HG03045 (cell line): Measurements from ENCODE around the gene TMEM59L.
A peak's percentile ranks its signal among the peaks of the same experiment; 100 is the strongest.
"Not testable (repeated sequence)": the region's sequence is repeated elsewhere in the genome, so short reads cannot be mapped to it uniquely, and the experiment has no call there.

Experiments
- ATAC-seq: cut with Tn5 transposase; IDR thresholded peaks from one replicate; pipeline ENCODE4 v1.9.1; 2021; ENCODE audit warnings: mild to moderate bottlenecking, moderate library complexity; ENCODE audit not compliant: unreplicated experiment

The TMEM59L gene

DNA sequence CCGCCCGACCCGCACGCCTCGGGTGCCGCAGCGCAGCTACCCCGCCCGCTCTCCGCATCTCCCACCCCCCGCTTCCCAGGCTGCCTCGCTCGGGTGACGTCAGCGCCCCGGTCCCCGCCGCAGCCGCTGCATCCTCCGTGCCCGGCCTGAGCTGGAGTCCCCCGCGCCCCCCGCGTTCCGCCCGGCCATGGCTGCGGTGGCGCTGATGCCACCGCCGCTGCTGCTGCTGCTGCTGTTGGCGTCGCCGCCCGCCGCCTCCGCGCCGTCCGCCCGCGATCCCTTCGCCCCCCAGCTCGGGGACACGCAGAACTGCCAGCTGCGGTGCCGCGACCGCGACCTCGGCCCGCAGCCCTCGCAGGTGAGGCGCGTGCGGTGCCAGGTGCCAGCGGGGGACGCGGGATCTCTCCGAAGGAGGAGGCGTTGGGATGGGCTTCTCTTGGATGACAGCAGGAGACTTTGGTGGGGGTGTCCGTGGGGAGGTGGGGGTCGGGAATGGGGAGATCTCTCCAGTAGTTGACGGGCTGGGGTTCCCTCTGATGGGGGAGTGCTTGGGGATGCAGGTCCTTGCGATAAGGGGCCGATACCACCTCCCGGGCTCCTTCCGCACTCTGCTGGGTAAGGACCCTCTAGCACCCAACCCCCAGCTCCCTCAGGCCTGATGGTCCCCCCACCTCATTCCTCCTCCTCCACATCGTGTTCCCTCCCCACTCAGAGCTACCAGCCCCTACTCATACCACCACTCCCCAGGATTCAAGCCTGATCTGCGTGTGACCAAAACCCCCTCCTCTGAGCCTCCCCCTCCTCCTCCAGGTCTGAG is at the start of gene TMEM59L:
Gene TMEM59L (plus strand): TSS at position 99 of the 817 bp plus-strand sequence. CDS start 89 bp downstream, at position 188.
- ATAC-seq: no peak

DNA sequence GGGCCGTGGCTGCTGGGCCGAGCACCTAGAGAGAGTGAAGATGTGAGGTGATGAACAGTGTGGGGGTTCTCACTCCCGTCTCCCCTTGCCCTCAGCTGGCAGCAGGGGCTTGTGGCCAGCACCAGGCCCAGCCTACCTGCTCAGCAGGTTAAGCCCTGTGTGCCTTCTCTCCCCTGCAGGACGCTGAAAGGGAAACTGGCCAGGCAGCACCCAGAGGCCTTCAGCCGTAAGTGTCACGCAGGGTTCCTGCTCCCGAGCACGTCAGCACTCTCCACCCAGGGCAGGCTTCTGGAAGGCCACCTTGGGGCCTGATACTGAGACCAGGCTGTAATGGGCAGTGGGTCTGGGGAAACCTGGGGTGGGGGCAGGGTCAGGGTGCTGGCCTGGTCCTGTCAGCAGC is 45.7 kb upstream of the TMEM59L start:
- no peak for ATAC-seq

DNA sequence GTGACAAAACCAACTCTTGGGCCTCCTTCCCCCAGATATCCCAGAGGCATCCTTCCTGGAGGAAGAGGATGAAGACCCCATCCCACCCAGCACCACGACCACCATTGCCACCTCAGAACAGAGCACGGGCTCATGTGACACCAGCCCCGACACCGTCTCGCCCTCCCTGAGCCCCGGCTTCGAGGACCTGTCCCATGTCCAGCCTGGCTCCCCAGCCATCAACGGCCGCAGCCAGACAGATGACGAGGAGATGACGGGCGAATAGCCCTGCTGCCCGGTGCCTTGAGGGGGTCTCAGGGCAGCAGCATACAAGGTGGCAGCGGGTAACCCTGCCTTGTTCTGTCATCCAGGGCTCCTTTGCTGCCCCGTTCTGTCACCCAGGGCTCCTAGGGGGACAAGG is 44.3 kb upstream of the TMEM59L start:
- ATAC-seq: no peak

DNA sequence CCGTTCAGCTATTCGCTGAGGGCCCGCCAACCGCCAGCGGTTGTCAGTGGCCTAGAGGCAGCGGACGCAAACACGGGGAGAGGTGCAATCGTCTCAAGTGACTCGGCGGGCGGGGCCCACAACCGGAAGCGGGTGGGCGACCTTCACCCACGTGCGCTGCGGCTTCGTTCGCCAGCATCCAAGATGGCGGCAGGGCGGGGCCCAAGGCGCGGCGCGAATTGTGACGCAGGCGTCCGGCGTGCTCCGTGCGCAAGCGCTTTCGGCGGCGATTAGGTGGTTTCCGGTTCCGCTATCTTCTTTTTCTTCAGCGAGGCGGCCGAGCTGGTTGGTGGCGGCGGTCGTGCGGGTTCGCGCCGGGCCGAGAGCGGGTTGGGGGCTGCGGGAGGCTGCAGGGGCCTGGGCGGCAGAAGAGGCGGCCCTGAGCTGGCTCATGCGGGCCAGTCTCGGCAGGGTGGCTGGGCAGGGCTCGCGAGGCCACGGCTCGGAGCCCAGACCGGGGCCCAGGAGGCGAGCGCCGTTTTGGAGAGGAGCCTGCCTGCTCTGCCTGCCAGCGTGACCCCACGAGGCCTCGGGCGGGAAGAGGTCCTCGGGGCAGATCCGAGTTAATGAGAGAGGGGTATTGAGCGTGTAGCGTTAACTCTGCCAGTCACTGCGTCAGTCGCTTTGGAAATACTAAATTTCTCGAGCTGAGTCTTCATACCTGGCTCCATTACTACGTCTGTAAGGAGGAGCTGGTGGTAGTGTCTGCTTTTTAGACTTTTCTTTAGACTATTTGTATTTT is 40.9 kb upstream of the TMEM59L start, which contains the start of gene UBA52:
Gene UBA52 (plus strand): TSS at position 294 of the 781 bp plus-strand sequence. CDS start 1,444 bp downstream, outside the sequence.
- peak; percentile 89 for ATAC-seq

DNA sequence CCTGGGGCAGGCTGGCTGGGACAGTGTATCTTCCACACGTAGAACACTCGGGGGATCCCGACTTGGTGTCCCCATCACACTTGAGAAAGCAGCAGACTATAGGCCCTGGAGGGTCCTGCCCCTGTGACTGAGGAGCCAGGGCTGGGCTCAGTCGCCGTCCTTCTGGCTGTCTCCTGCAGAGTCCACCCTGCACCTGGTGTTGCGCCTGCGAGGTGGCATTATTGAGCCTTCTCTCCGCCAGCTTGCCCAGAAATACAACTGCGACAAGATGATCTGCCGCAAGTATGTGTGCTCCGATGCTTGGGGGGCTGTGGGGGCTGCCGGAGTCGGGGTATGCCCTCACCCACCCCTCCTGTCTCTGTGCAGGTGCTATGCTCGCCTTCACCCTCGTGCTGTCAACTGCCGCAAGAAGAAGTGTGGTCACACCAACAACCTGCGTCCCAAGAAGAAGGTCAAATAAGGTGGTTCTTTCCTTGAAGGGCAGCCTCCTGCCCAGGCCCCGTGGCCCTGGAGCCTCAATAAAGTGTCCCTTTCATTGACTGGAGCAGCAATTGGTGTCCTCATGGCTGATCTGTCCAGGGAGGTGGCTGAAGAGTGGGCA is 37.9 kb upstream of the TMEM59L start:
- ATAC-seq: no peak

DNA sequence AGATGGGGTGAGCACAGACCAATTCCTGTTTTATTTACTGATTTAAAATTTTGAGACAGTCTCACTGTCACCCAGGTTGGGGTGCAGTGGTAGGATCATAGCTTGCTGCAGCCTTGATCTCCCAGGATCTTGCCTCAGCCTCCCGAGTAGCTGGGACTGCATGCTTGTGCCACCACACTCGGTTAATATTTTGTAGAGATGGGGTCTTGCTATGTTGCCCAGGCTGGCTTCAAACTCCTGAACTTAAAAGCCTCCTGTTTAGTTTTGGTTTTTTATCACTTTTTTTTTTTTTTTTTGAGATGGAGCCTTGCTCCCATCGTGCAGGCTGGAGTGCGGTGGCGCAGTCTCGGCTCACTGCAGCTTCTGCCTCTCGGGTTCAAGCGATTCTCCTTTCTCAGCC is 36.3 kb upstream of the TMEM59L start:
- ATAC-seq: no peak

DNA sequence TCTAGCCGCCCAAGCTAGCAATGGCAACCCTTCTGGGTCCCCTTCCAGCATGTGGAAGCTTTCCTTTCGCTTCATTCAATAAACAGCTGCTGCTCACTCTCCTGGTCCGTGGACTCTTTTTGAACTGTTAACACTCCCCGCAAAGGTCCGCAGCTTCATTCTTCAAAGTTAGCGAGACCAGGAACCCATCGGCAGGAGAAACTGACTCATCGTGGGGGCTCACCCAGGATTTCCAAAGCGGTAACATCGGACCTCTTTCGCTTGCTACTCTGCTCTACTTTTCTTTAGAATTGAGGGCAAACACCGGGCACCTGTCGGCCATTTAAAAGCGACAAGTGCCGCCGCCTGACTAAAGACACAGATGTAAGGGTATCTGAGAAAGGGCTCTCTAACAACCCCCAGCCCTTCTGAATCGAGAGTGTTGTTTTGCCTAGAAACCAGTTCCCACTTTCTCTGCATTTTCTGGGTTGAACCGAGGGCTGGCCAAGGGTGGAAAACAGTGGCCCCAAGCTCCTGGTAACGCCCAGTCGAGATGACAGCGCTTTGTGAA is 35.2 kb upstream of the TMEM59L start:
- ATAC-seq: no peak

DNA sequence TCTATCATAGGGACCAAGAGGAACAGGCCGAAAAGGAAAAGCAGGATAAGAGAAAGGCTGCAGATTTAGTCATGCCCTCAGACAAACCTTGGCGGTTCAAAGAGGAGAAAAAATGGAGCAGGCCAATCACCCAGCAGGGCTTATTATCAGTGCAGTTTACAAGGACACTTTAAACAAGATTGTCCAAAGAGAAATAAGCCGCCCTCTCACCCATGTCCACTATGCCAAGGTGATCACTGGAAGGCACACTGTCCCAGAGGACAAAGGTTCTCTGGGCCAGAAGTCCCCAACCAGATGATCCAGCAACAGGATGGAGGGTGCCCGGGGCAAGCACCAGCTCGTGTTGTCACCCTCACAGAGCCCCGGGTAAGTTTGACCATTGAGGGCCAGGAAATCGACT is 32.4 kb upstream of the TMEM59L start:
- no peak for ATAC-seq

DNA sequence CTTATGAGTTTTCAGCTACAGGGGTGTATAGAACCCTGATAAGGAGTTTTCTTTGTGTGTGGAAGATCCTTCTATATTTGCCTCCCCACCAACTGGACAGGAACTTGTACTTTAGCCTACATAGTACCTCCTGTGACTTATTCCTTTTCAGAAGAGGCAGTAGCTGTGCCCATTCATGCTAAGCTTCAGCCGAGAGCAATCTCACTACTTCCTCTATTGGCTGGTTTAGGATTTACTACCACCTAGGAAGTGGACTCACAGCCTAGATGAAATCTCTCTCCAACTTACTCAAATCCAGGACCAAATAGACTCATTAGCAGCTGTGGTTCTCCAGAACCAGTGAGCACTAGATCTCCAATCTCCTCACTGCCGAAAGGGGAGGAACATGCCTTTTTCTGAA is 26.4 kb upstream of the TMEM59L start:
- no peak for ATAC-seq

DNA sequence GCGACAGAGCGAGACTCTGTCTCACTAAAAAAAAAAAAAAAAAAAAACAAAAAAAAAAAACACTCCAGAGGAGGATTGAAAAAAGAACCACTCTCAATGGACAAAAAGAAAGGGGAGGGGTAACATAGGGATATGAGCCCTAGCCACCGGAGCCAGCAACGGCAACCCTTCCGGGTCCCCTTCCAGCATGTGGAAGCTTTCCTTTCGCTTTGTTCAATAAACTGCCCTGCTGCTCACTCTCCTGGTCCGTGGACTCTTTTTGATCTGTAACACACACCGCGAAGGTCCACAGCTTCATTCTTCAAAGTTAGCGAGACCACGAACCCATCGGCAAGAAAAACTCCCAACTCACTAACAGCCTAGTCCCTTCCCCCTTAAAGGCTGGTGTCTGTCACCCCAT is 25.1 kb upstream of the TMEM59L start:
- ATAC-seq: no peak

DNA sequence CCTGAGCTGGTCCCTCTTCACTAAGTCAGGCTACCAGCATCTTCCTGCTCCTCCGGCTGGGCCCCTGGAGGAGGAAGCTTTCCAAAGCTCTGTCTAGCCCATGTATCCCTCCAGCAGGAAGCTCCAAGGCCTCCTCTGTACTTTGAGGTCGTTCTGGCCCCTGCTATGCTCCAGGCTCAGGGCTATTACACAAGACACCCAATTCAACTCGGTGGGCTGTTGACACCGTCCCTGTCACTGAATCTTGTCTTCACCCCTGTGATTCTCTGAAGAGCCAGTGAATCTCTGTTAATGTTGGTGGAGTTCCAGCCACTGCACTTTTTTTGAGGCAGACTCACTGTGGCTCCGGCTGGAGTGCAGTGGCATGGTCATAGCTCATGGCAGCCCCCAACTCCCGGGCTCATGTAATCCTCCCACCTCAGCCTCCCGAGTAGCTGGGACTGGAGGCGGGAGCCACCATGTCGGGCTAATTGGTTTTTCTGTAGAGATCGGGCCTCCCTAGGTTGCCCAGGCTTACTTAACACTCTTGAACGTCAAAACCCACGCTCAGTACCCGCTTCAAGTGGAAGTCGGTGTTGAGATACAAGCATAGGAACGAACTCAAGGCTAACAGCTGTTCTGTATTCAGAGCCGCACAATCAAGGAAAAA is 24.6 kb upstream of the TMEM59L start:
- no peak for ATAC-seq

DNA sequence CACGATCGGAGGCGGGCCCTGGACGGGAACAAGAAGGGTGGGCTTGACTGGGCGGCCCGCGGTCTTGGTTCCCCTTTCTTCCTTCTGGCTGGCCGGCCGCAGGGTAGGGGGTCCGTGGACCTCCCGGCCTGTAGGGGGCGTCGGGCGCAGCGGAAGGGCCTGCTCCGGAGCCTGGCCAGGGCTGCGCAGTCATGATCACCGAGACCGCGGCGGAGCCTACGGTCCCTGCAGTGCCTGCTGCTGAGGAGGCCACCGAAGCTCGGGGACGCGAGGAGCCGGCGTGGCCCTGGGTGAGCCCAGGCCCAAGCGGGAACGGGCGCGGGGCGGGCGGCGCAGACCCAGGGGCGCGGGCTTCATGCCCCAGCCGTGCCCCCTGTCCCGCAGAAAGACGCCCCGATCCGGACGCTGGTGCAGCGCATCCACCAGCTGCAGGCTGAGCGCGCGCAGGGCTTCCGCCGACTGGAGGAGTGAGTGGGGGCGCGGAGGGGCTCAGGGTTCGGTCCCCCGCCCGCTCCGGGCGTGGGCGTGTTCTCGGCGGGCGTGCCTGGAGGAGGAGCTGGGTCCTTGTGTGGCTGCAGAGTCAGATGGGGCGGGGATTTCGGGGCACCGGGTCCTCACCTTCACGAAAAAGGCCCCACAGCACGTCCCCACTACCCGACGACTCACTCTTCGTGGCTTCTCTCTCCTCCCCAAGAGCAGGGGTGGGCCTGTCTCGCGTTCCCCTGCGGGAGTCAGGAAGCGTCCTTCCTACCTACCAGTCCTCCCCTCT is 23.9 kb upstream of the TMEM59L start, which contains the start of gene REX1BD:
Gene REX1BD (plus strand): TSS at position 188 of the 769 bp plus-strand sequence. CDS start 4 bp downstream, at position 192.
- peak; percentile 81 for ATAC-seq

DNA sequence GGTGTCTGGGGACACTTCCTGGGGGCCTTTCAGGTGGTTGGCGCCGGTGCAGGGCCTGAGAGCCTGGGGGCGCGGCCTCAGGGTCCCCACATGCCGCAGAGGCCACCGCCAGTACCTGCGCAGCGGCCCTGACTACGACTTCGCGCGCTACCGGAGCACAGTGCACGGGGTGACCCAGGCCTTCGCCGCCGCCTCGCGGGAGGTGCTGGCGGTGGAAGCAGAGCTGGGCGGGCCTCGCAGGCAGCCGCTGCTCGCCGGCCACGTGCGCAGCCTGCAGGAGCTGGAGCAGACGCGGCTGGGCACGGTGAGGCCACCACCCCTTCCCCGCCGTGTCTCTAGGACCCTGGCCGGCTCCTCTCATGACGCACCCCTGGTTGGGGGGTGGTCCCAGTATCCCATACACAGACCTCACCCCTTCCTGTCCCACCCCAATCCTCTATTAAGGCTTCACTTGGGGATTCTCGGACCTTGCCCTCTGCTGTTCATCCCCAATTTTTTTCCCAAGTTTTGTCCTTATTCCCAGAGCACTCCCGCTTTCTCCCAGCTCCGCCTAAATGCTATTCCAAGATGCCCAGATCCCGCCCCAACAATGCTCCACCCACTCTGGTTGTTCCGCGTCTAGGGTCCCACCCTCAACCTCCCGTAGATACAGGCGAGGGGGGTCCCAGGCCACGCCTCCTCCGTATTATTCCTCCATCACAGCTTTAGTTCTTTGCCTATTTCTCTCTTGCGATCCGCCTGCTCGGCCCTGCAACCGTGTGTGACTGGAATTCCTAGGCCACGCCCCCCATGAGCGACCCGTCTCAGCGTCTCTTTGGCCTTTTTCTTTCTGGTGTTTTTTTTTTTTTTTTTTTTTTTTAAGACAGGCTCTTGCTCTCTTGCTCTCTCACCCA is 23.0 kb upstream of the TMEM59L start:
- peak; percentile 12 for ATAC-seq

DNA sequence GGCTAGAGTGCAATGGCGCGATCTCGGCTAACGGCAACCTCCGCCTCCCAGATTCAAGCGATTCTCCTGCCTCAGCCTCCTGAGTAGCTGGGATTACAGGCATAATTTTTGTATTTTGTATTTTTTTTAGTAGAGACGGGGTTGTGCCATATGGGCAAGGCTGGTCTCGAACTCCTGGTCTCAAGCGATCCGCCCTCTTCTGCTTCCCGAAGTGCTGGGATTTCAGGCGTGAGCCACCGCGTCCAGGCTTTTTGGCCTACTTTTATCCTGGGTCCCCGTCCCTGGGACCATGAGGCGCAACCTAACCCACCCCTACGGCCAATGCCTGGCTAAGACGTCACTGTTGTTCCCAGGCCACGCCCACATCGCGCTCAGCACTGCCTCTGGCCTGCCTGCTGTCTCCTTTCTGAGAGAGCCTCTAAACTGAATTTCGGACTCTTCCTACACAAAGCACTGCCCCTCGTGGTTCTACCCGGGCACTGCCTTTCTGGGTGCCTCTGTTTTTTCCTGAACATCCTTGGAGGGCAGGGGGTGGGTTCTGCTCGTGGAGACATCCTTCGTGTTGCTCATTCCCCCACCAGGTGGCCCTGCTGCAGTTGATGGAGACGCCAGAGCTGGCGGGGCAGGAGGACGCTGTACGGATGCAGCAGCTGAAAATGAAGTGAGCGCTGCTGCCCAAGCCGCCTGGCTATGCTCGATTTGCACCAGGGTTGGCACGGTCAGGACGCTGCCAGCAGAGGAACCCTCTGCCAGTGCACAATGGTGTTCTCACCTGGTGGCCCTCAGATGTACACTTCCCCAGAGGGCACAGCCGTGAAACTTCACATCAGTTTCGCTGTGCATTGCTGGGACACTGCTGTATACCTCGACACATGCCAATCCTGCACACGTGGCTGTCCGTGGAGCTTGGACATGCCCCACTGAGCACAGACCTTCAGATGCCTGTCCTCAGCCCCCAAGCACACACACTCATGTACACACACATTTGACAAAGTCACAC is 22.1 kb upstream of the TMEM59L start:
- ATAC-seq: no peak

DNA sequence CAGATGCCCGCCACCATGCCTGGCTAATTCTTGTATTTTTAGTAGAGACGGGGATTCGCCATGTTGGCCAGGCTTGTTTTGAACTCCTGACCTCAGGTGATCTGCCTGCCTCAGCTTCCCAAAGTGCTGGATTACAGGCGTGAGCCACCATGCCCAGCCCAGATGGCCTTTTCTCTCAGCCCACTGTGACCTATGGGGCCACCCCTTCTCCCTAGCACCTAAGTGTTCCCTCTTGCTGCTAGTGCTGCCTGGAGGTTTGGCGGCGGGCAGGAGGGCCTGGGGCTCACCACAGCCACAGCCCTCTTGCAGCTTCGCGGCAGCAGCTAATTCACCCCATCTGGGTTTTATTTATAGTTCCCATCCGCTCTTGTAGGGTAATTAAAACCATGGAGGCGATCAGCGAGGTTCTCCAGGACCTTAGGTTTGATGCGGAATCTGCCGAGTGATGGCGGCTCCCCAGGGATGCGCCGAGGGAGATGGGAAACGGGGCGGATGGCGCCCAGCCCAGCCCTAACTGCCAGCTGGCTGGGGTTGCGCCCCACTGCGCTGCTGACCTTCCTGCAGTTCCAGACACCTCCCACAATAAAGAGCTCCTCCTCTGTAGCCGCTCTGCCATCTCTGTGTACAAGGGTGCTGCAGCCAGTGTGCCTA is 20.8 kb upstream of the TMEM59L start:
- no peak for ATAC-seq

DNA sequence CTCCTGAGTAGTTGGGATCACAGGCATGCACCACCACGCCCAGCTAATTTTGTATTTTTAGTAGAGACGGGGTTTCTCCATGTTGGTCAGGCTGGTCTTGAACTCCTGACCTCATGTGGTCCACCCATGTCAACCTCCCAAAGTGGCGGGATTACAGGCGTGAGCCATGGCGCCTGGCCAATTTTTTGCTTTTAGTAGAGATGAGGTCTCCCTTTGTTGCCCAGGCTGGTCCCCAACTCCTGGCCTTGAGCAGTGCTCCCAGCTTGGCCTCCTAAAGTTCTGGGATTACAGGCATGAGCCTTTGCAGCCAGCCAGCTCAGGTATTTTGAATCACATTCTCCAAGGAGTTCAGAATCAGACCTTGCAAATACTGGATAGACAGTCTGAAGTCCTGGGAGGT is 19.9 kb upstream of the TMEM59L start:
- ATAC-seq: not testable (repeated sequence)
